ENCODE data around the gene MAL. TPM values are rescaled to one million over a fixed set of nuclear protein-coding genes. Genes with fewer than 3 reads are reported as not detected.
"Not testable (repeated sequence)": the region's sequence is repeated elsewhere in the genome, so short reads cannot be mapped to it uniquely, and the experiment has no call there.

The MAL gene
- total RNA-seq, 1 experiment from 2014 or later, result not detected

- H3K4me1 Mint-ChIP-seq (ENCODE audit: low read depth, unreplicated experiment), result peaks cover 7% of the 10 kb centered on the region
Observed at GRCh38 chr2:95082477-95082876, 57.0 kb downstream of the MAL start.

GRCh38 chr2:95086017-95086416, 60.5 kb downstream of the MAL start:
- no TSS peak for BruUV-seq (replicated peaks)
- Mint-ChIP-seq H3K27me3 (ENCODE audit: unreplicated experiment) (no peaks in the 10 kb centered on the region), H3K9me3 (ENCODE audit: low read depth, unreplicated experiment) (no peaks in the 10 kb centered on the region), H3K27ac (ENCODE audit: unreplicated experiment) (no peak overlapping the region), H3K36me3 (ENCODE audit: insufficient read depth, unreplicated experiment) (peaks cover 17% of the 10 kb centered on the region), H3K4me1 (ENCODE audit: low read depth, unreplicated experiment) (no peaks in the 10 kb centered on the region), H3K4me3 (ENCODE audit: low read depth, unreplicated experiment) (no peak overlapping the region)
- CTCF ChIA-PET, result no interaction called here
- intact Hi-C loops (cut with micrococcal nuclease; ENCODE audit: unreplicated experiment), result no loop called here
- DNase-seq, result no peak
- TF ChIP-seq, protein P1, sequence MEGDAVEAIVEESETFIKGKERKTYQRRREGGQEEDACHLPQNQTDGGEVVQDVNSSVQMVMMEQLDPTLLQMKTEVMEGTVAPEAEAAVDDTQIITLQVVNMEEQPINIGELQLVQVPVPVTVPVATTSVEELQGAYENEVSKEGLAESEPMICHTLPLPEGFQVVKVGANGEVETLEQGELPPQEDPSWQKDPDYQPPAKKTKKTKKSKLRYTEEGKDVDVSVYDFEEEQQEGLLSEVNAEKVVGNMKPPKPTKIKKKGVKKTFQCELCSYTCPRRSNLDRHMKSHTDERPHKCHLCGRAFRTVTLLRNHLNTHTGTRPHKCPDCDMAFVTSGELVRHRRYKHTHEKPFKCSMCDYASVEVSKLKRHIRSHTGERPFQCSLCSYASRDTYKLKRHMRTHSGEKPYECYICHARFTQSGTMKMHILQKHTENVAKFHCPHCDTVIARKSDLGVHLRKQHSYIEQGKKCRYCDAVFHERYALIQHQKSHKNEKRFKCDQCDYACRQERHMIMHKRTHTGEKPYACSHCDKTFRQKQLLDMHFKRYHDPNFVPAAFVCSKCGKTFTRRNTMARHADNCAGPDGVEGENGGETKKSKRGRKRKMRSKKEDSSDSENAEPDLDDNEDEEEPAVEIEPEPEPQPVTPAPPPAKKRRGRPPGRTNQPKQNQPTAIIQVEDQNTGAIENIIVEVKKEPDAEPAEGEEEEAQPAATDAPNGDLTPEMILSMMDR (IDR thresholded peaks at IDR 0.05; ENCODE audit: unreplicated experiment), result no peak

More at GRCh38 chr2:95082477-95082876, 57.0 kb downstream of the MAL start:
- TF ChIP-seq, protein P1 (IDR thresholded peaks at IDR 0.05; ENCODE audit: unreplicated experiment), result no peak
- Mint-ChIP-seq H3K9me3 (ENCODE audit: low read depth, unreplicated experiment) (no peaks in the 10 kb centered on the region), H3K36me3 (ENCODE audit: insufficient read depth, unreplicated experiment) (peaks cover 7% of the 10 kb centered on the region), H3K27ac (ENCODE audit: unreplicated experiment) (no peak overlapping the region), H3K4me3 (ENCODE audit: low read depth, unreplicated experiment) (no peak overlapping the region), H3K27me3 (ENCODE audit: unreplicated experiment) (peaks cover 13% of the 10 kb centered on the region)
- CTCF ChIA-PET, result no interaction called here
- intact Hi-C loops (cut with micrococcal nuclease; ENCODE audit: unreplicated experiment), result no loop called here
- no peak for DNase-seq
- BruUV-seq (replicated peaks), result no TSS peak

GRCh38 chr2:95087379-95087778, 61.9 kb downstream of the MAL start:
- no peaks in the 10 kb centered on the region for H3K9me3 Mint-ChIP-seq (ENCODE audit: low read depth, unreplicated experiment)

GRCh38 chr2:95091885-95092555, 66.5 kb downstream of the MAL start:
- DNase-seq, result no peak
- no TSS peak for BruUV-seq (replicated peaks)
- no peak overlapping the region for H3K4me3 Mint-ChIP-seq (ENCODE audit: low read depth, unreplicated experiment)
- TF ChIP-seq, protein P1 (IDR thresholded peaks at IDR 0.05; ENCODE audit: unreplicated experiment), result no peak
- intact Hi-C loops (cut with micrococcal nuclease; ENCODE audit: unreplicated experiment), result no loop called here
- H3K27ac Mint-ChIP-seq (ENCODE audit: unreplicated experiment), result no peak overlapping the region
- no peaks in the 10 kb centered on the region for H3K9me3 Mint-ChIP-seq (ENCODE audit: low read depth, unreplicated experiment)
- CTCF ChIA-PET, result interaction anchor here (0.6 kb wide), 1 partner anchor 1535 kb away, joined by 3 read pairs; no protein-coding TSS in a partner anchor
- no peaks in the 10 kb centered on the region for H3K27me3 Mint-ChIP-seq (ENCODE audit: unreplicated experiment)
- peaks cover 8% of the 10 kb centered on the region for H3K4me1 Mint-ChIP-seq (ENCODE audit: low read depth, unreplicated experiment)
- H3K36me3 Mint-ChIP-seq (ENCODE audit: insufficient read depth, unreplicated experiment), result peaks cover 19% of the 10 kb centered on the region

More at GRCh38 chr2:95087379-95087778, 61.9 kb downstream of the MAL start:
- Mint-ChIP-seq H3K27ac (ENCODE audit: unreplicated experiment) (no peak overlapping the region), H3K4me3 (ENCODE audit: low read depth, unreplicated experiment) (no peak overlapping the region), H3K27me3 (ENCODE audit: unreplicated experiment) (no peaks in the 10 kb centered on the region), H3K4me1 (ENCODE audit: low read depth, unreplicated experiment) (no peaks in the 10 kb centered on the region), H3K36me3 (ENCODE audit: insufficient read depth, unreplicated experiment) (peaks cover 18% of the 10 kb centered on the region)
- TF ChIP-seq, protein P1 (IDR thresholded peaks at IDR 0.05; ENCODE audit: unreplicated experiment), result no peak
- no peak for DNase-seq
- intact Hi-C loops (cut with micrococcal nuclease; ENCODE audit: unreplicated experiment), result no loop called here
- BruUV-seq (replicated peaks), result no TSS peak
- CTCF ChIA-PET, result interaction anchor here (0.8 kb wide), 1 partner anchor 101 kb away, joined by 3 read pairs; no protein-coding TSS in a partner anchor

DNA sequence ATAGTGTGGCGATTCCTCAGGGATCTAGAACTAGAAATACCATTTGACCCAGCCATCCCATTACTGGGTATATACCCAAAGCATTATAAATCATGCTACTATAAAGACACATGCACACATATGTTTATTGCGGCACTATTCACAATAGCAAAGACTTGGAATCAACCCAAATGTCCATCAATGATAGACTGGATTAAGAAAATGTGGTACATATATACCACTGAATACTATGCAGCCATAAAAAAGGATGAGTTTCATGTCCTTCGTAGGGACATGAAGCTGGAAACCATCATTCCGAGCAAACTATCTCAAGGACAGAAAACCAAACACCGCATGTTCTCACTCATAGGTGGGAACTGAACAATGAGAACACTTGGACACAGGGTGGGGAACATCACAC, 72.8 kb downstream of the MAL start:
- CTCF ChIA-PET; H3K4me1 Mint-ChIP-seq (ENCODE audit: low read depth, unreplicated experiment); intact Hi-C loops (cut with micrococcal nuclease; ENCODE audit: unreplicated experiment); H3K27ac Mint-ChIP-seq (ENCODE audit: unreplicated experiment); BruUV-seq (replicated peaks); H3K9me3 Mint-ChIP-seq (ENCODE audit: low read depth, unreplicated experiment); DNase-seq; H3K4me3 Mint-ChIP-seq (ENCODE audit: low read depth, unreplicated experiment); H3K27me3 Mint-ChIP-seq (ENCODE audit: unreplicated experiment): not testable (repeated sequence)
- peaks cover 29% of the 10 kb centered on the region for H3K36me3 Mint-ChIP-seq (ENCODE audit: insufficient read depth, unreplicated experiment)

Data from Calu3 (cell line).